Activated T-helper 17 cell treated with anti-CD3 and anti-CD28 coated beads, Interleukin-2, amount 50 U/mL, for 72 hours (primary cell): Measurements from ENCODE around the gene NBEAL1. TPM values are rescaled to one million over a fixed set of nuclear protein-coding genes. Genes with fewer than 3 reads are reported as not detected.
"Not testable (repeated sequence)": the region's sequence is repeated elsewhere in the genome, so short reads cannot be mapped to it uniquely, and the experiment has no call there.

Experiments used
- ATAC-seq: fragments of 150-1000 bp; cut with Tn5 transposase; replicated peaks from 2 replicates; pipeline ENCODE4 v1.10.0; 2021; ENCODE audit warnings: mild to moderate bottlenecking, moderate library complexity
- H3K27ac Mint-ChIP-seq: one replicate; pipeline ENCODE4 v1.8.0; 2022; ENCODE audit warnings: mixed read lengths
- H3K27me3 Mint-ChIP-seq: one replicate; pipeline ENCODE4 v1.8.0; 2022; ENCODE audit warnings: mixed read lengths
- H3K36me3 Mint-ChIP-seq: one replicate; pipeline ENCODE4 v1.8.0; 2022; ENCODE audit warnings: low read depth, mild to moderate bottlenecking, mixed read lengths
- H3K4me1 Mint-ChIP-seq: one replicate; pipeline ENCODE4 v1.8.0; 2022; ENCODE audit warnings: mixed read lengths
- H3K4me3 Mint-ChIP-seq: one replicate; pipeline ENCODE4 v1.8.0; 2022; ENCODE audit warnings: mild to moderate bottlenecking, mixed read lengths
- H3K9me3 Mint-ChIP-seq: one replicate; pipeline ENCODE4 v1.8.0; 2022; ENCODE audit warnings: mixed read lengths
- total RNA-seq, 2 donors: library from RNA; stranded (reverse); gene quantifications; one replicate each; pipeline ENCODE4 v1.2.3, GENCODE V29; 2022

NBEAL1 gene
- total RNA-seq, 2 donors from 2014 or later, result 16.1 to 31.2 TPM

DNA sequence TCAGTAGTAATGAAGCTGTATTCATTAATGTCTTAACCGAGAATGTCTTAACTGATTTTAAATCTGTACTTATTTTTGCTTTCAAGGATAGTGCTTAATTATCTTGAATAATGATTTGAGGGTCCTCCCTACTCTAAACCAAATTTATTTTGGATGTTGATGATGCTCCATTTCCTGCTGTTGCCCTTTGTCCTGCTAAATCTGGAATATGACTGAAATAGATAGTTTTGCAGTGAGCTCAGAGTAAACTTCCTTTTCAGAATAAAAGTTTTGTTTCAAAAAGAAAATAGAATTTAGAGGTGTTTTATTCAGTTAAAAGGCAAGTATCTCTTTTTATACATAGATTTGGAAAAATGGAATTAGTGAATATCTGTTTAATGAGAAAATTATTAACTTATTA lies 8.1 kb downstream of the NBEAL1 start:
- H3K27ac Mint-ChIP-seq, result no peak overlapping the region
- H3K4me3 Mint-ChIP-seq, result no peak overlapping the region
- no peaks in the 10 kb centered on the region for H3K9me3 Mint-ChIP-seq
- H3K36me3 Mint-ChIP-seq, result no peaks in the 10 kb centered on the region
- ATAC-seq, result no peak
- peaks cover 10% of the 10 kb centered on the region for H3K4me1 Mint-ChIP-seq
- no peaks in the 10 kb centered on the region for H3K27me3 Mint-ChIP-seq

DNA sequence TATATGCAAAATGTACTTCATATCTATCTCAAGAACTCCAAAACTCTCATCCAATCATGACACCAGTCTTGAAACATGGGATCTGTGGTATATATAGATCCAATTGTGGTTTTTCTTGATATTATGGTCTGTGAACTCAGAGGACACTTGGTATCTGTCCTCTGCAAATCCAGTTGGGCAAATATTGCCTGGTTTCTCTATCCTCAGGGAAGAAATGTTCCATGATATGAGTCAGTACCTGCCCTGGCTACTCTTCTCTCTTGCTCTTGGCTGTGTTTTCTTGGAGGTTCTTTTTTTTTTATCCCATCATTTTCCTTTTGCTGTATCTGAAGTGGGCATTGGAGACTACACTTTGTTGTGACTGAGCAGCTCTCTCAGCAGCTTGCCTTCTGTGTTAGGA lies 10.9 kb downstream of the NBEAL1 start:
- H3K4me1 Mint-ChIP-seq, result no peaks in the 10 kb centered on the region
- H3K27ac Mint-ChIP-seq, result no peak overlapping the region
- ATAC-seq, result no peak
- H3K4me3 Mint-ChIP-seq, result no peak overlapping the region
- no peaks in the 10 kb centered on the region for H3K9me3 Mint-ChIP-seq
- H3K27me3 Mint-ChIP-seq, result no peaks in the 10 kb centered on the region
- no peaks in the 10 kb centered on the region for H3K36me3 Mint-ChIP-seq

DNA sequence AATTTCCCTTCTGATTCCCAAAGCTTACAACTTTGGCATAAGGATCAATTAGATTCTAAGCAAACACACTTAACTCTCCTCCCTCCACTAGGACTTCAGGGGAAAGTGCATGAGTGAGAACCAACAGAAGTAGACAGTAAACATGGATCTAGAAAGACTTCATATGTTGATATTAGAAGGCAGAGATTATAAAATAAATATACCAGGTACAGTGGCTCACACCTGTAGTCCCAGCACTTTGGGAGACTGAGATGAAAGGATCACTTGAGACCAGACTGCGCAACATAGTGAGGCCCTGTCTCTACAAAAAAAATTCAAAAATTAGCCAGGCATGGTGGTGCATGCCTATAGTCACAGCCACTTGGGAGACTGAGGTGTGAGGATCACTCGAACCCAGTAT lies 15.9 kb downstream of the NBEAL1 start:
- no peak for ATAC-seq
- H3K36me3 Mint-ChIP-seq, result no peaks in the 10 kb centered on the region
- peaks cover 9% of the 10 kb centered on the region for H3K4me1 Mint-ChIP-seq
- no peaks in the 10 kb centered on the region for H3K9me3 Mint-ChIP-seq
- no peak overlapping the region for H3K27ac Mint-ChIP-seq
- H3K4me3 Mint-ChIP-seq, result no peak overlapping the region
- no peaks in the 10 kb centered on the region for H3K27me3 Mint-ChIP-seq

DNA sequence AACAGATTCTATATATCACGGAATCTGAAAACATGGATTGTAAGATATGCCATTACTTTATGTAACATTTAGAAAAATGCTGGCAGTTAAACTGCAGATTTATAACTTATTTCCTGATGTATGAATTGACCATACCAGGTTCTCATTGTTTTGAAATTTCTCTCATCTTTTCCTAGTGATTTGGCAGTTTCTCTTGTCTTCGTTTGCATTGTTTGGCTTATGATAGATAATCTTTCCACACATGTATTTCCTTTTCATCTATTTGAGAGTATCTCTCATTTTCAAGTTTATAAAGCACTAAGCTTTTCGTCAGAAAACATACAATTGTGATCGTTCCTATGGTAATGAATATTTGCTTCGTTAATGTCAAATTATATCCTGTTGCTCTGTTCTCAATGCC lies 16.3 kb downstream of the NBEAL1 start:
- Mint-ChIP-seq H3K36me3 (no peaks in the 10 kb centered on the region), H3K9me3 (no peaks in the 10 kb centered on the region), H3K27ac (no peak overlapping the region), H3K4me1 (peaks cover 9% of the 10 kb centered on the region), H3K27me3 (no peaks in the 10 kb centered on the region), H3K4me3 (no peak overlapping the region)
- no peak for ATAC-seq

DNA sequence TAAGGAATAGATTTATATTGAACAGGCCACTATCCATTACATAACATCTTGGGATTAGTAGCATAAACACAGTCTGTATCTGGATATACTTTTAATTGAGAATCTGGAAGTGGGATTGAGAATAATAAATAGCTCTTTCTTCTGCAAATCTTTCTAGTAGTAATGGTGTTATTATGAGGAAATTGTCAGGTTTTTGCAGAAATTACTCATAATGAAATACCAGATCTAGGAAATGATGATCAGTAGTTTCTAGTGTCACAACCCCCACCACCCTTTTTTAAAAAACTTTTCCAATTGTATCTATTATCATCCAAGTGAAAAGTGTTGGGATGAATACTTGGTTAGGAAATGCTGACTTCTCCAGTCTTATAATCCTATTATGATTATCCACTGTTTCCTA lies 18.7 kb downstream of the NBEAL1 start:
- no peak overlapping the region for H3K4me3 Mint-ChIP-seq
- no peaks in the 10 kb centered on the region for H3K27me3 Mint-ChIP-seq
- no peaks in the 10 kb centered on the region for H3K9me3 Mint-ChIP-seq
- peaks cover 9% of the 10 kb centered on the region for H3K4me1 Mint-ChIP-seq
- no peaks in the 10 kb centered on the region for H3K36me3 Mint-ChIP-seq
- peak overlapping the region; percentile 55 for H3K27ac Mint-ChIP-seq
- no peak for ATAC-seq

DNA sequence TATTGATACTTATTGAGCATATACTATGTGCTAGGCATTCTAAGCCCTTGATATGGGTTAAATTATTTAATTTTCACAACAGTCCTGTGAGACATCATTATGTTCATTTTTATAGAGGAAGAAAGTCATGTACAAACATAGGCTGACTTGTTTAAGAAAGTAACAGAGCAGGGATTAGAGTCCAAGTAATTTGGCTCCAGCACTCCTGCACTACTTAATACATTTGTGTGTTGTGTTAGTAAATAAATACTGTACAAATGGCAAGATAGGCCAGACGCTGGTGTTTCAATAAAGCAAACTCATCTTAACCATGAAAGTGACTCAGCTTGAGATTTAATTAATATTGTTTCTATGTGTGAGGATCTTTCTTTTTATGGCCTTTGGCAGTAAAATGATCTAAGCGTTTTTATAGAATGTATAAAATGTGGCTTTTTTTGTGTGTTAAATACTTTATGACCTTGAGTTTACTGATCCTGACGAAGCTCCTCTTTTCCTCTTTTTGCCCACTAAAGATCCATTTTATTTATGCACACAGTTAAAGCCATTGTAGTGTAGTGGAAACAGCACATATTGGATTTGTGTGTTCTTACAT lies 21.3 kb downstream of the NBEAL1 start:
- no peaks in the 10 kb centered on the region for H3K27me3 Mint-ChIP-seq
- ATAC-seq, result no peak
- H3K27ac Mint-ChIP-seq, result no peak overlapping the region
- H3K4me1 Mint-ChIP-seq, result peaks cover 9% of the 10 kb centered on the region
- H3K4me3 Mint-ChIP-seq, result no peak overlapping the region
- no peaks in the 10 kb centered on the region for H3K36me3 Mint-ChIP-seq
- no peaks in the 10 kb centered on the region for H3K9me3 Mint-ChIP-seq

DNA sequence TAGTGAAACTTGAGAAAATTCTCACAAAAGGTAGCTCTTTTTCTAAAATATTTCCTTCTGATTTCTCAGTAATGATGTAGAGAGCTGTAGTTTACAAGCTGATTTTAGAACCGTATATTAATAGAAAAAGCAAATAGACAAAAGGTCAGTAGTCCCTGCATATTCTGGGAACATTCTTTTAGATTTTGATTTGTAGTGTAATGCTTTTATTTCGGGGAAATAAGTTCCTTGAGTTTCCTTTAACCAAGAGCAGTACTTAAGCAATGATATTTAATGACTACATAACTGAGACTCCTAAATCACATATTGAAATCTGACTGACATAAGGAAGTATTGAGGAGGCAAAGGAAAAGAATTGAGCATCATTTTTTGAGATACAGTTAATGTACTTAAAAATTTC lies 22.4 kb downstream of the NBEAL1 start:
- H3K4me3 Mint-ChIP-seq, result no peak overlapping the region

DNA sequence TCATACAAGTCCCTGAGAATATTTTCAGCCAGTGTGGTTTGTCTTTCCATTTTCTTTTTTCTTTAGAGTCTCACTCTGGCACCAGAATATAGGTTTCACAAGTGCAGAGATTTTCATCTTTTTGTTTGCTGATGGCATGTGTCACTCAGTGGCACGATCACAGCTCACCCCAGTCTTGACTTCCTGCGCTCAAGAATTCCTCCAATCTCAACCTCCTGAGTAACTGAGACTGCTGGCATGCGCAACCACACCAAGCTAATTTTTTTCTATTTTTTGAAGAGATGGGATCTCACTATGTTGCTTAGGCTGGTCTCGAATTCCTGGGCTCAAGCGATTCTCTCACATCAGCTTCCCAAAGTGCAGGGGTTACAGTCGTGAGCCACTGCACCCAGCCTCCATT lies 23.9 kb downstream of the NBEAL1 start:
- Mint-ChIP-seq H3K4me1 (peaks cover 4% of the 10 kb centered on the region), H3K9me3 (no peaks in the 10 kb centered on the region), H3K27me3 (no peaks in the 10 kb centered on the region), H3K27ac (no peak overlapping the region), H3K36me3 (no peaks in the 10 kb centered on the region), H3K4me3 (no peak overlapping the region)
- no peak for ATAC-seq

More for the DNA sequence above, 22.4 kb downstream of the NBEAL1 start:
- Mint-ChIP-seq H3K27me3 (no peaks in the 10 kb centered on the region), H3K36me3 (no peaks in the 10 kb centered on the region), H3K27ac (no peak overlapping the region), H3K9me3 (no peaks in the 10 kb centered on the region), H3K4me1 (peaks cover 9% of the 10 kb centered on the region)
- no peak for ATAC-seq

DNA sequence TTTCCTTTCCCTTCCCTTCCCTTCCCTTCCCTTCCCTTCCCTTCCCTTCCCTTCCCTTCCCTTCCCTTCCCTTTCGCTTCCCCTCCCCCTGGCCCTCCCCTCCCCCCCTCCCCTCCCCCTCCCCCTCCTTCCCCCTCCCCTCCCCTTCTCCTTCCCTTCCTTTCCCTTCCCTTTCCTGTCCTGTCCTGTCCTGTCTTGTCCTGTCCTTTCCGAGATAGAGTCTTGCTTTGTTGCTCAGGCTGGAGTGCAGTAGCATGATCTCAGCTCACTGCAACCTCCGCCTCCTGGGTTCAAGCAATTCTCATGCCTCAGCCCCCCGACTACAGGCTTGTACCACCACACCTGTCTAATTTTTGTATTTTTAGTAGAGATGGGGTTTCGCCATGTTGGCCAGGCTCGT lies 24.5 kb downstream of the NBEAL1 start:
- H3K36me3 Mint-ChIP-seq, H3K4me1 Mint-ChIP-seq, ATAC-seq, H3K9me3 Mint-ChIP-seq, H3K27ac Mint-ChIP-seq, H3K4me3 Mint-ChIP-seq, H3K27me3 Mint-ChIP-seq: not testable (repeated sequence)

DNA sequence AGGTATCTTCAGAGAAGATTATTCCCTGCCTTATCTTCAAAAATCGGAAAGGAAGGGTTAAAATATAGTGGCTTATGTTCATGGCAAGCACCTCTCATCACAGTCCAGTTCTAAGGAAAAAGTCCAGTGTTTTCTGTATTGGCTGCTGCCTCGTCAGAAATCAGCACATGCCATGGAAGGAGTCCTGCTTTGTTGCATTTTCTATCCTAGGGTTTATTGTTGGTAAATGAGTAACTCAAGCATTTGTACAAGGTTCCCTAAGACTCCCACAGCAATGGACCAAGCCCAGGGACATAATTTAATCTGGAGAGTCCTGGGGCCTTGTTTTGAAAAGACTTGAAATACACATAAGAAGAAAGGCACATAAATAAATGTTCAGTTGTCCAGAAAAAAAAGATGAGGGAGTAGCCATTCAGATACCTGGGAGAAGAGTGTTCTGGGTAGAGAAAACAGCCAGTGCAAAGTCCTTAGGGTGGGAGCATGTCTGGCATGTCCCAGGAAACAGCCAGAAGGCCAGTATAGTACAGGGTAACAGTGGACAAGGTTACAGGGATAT lies 26.4 kb downstream of the NBEAL1 start:
- no peaks in the 10 kb centered on the region for H3K27me3 Mint-ChIP-seq
- no peak overlapping the region for H3K4me3 Mint-ChIP-seq
- H3K27ac Mint-ChIP-seq, result no peak overlapping the region
- H3K4me1 Mint-ChIP-seq, result no peaks in the 10 kb centered on the region
- no peak for ATAC-seq
- no peaks in the 10 kb centered on the region for H3K9me3 Mint-ChIP-seq
- H3K36me3 Mint-ChIP-seq, result no peaks in the 10 kb centered on the region

DNA sequence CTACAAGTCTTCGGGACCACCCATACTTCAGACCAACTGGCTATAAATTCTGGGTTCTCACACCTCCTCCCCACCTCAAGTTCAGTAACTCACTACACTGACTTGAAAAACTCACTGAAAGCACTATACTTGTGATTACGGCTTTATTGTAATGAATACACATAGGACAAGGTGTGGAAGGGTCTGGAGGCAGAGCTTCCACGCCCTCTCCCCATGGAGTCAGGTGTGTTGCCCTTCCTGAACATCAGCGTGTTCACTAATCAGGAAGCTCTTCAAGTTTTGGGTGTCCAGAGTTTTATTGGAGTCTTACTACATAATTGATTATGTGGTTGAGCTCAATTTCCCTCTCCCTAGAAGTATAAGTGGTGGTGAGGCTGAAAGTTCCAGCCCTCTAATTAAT lies 27.5 kb downstream of the NBEAL1 start:
- Mint-ChIP-seq H3K4me1 (no peaks in the 10 kb centered on the region), H3K36me3 (no peaks in the 10 kb centered on the region), H3K9me3 (no peaks in the 10 kb centered on the region), H3K4me3 (no peak overlapping the region), H3K27ac (no peak overlapping the region), H3K27me3 (no peaks in the 10 kb centered on the region)
- no peak for ATAC-seq

DNA sequence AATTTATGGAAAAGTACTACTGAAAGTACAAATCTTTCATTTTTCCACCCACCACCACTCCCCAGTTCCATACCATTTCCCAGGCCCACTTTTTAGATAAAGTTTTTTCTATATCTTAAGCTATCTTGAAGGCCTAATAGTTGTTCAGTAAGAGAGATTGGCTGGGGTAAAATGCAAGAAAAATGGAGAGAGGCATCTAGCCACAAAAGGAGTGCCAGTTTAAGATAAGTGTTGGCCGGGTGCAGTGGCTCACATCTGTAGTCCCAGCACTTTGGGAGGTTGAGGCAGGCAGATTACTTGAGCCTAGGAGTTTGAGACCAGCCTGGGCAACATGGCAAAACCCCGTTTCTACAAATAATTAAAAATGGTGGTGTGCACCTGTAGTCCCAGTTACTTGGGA lies 28.6 kb downstream of the NBEAL1 start:
- Mint-ChIP-seq H3K27me3 (no peaks in the 10 kb centered on the region), H3K27ac (no peak overlapping the region), H3K4me1 (no peaks in the 10 kb centered on the region), H3K4me3 (no peak overlapping the region), H3K36me3 (no peaks in the 10 kb centered on the region), H3K9me3 (no peaks in the 10 kb centered on the region)
- ATAC-seq, result no peak

DNA sequence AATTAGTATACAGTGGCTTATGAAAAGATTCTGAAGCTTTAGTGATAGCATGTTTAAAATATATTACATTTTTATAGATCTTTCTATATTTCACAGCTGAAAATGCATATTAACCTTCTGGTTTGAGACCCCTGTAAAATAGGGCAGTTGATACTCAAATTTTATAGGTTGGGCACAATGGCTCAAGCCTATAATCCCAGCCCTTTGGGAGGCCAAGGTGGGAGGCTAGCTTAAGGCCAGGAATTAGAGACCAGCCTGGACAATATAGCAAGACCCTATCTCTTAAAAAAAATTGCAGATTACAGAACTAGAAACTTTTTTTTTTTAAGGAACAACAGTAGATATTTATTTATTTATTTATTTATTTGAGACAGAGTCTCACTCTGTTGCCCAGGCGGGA lies 31.2 kb downstream of the NBEAL1 start:
- H3K27me3 Mint-ChIP-seq, result no peaks in the 10 kb centered on the region
- H3K27ac Mint-ChIP-seq, result no peak overlapping the region
- no peaks in the 10 kb centered on the region for H3K4me1 Mint-ChIP-seq
- H3K36me3 Mint-ChIP-seq, result peaks cover 6% of the 10 kb centered on the region
- ATAC-seq, result no peak
- H3K4me3 Mint-ChIP-seq, result no peak overlapping the region
- H3K9me3 Mint-ChIP-seq, result no peaks in the 10 kb centered on the region

DNA sequence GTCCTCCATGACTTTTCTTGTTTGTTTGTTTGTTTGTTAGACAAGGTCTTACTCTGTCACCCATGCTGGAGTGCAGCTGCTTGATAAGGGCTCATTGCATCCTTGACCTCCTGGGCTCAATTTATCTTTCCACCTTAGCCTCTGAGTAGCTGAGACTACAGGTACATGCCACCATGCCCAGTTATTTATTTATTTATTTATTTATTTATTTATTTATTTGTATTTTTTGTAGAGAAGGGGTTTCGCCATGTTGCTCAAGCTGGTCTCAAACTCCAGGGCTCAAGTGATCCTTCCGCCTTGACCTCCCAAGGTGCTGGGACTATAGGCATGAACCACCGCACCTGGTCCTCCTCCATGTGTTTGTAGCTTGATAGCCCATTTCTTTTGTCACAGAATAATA lies 37.9 kb downstream of the NBEAL1 start:
- no peak for ATAC-seq
- Mint-ChIP-seq H3K4me3 (no peak overlapping the region), H3K27me3 (no peaks in the 10 kb centered on the region)

DNA sequence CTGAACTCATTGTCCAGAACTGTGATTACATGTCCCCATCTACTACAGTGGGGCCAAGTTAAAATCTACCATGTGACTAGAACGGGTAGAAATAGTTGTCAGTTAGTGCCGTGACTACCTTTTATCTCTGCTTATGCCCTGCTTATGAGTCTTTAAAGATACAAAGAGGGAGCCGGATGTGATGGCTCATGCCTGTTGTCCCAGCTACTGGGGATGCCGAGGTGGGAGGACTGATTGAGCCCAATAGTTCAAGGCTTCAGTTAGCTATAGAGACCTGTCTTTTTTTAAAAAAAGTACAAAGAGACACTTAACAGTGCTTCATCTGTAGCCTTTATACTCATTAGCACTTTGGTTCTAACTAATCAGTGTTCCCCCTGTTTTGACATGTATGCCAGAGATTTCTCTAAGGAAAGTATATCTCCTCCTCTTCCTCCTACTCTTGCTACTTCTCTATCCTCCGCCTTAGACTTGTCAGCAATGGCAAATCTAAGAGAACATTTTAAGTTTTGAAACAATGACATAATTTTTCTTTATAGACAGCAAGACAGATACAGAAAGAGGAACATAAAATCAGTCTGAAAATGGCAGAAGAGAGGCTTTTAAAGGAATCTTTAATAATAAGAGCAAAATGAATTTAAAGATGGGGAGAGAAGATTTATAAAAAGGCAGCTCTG lies 45.0 kb downstream of the NBEAL1 start:
- Mint-ChIP-seq H3K27me3 (no peaks in the 10 kb centered on the region), H3K4me3 (no peak overlapping the region), H3K36me3 (peaks cover 42% of the 10 kb centered on the region), H3K27ac (no peak overlapping the region), H3K9me3 (no peaks in the 10 kb centered on the region), H3K4me1 (no peaks in the 10 kb centered on the region)
- ATAC-seq, result no peak

More for the DNA sequence above, 37.9 kb downstream of the NBEAL1 start:
- Mint-ChIP-seq H3K27ac (no peak overlapping the region), H3K4me1 (no peaks in the 10 kb centered on the region), H3K9me3 (no peaks in the 10 kb centered on the region), H3K36me3 (peaks cover 13% of the 10 kb centered on the region)
